Transverse colon (tissue), 4 donors: ENCODE data around the gene FAM170A. TPM values are rescaled to one million over a fixed set of nuclear protein-coding genes. Genes with fewer than 3 reads are reported as not detected.

ENCODE experiments used
- DNase-seq: peaks from one replicate; pipeline ENCODE4 v3.0.0-alpha.2; 2019
- H3K27ac ChIP-seq, 4 donors: fragments of 200-600 bp; sonication (generic); 2 replicates each; pipeline ENCODE4 v1.5.1; 2016 to 2018; ENCODE audit warnings: inconsistent platforms in 4 of 4
- H3K27me3 ChIP-seq: fragments of 200-600 bp; sonication (generic); 2 replicates; pipeline ENCODE4 v1.5.1; 2017; ENCODE audit warnings: inconsistent platforms
- H3K36me3 ChIP-seq, 4 donors: fragments of 200-600 bp; sonication (generic); 2 replicates each; pipeline ENCODE4 v1.5.1; 2017 to 2019; ENCODE audit warnings: inconsistent platforms in 4 of 4
- H3K4me1 ChIP-seq, 4 donors: fragments of 200-600 bp; sonication (generic); 2 replicates each; pipeline ENCODE4 v1.5.1; 2017 to 2020; ENCODE audit warnings: inconsistent platforms in 4 of 4
- H3K4me3 ChIP-seq, 4 donors: fragments of 200-600 bp; sonication (generic); 1 replicate in 1 of 4; 2 replicates in 3 of 4; pipeline versions ENCODE4 v1.5.1 to v1.6.1; 2017 to 2019; ENCODE audit warnings: inconsistent platforms in 4 of 4
- H3K9me3 ChIP-seq, 2 donors: fragments of 200-600 bp; sonication (generic); 2 replicates each; pipeline ENCODE4 v1.5.1; 2017 to 2019; ENCODE audit warnings: inconsistent platforms in 2 of 2
- EP300 ChIP-seq: sonication (generic); formaldehyde crosslinking; IDR thresholded peaks from one replicate; pipeline ENCODE4 v1.6.1; 2017; ENCODE audit warnings: antibody characterized with exemption, low read depth
- POLR2A ChIP-seq: fragments of 450-650 bp; IDR thresholded peaks from one replicate; pipeline ENCODE4 v1.6.1; 2016; ENCODE audit warnings: antibody characterized with exemption, mild to moderate bottlenecking, moderate library complexity
- POLR2AphosphoS5 ChIP-seq, 3 donors: sonication (generic); formaldehyde crosslinking; IDR thresholded peaks; one replicate each; pipeline ENCODE4 v1.6.1; 2016; ENCODE audit warnings: antibody characterized with exemption in 3 of 3
- WGBS, 2 donors: methylation state at CpG; one replicate each; pipeline ENCODE4 v1.1.5; 2018; ENCODE audit warnings: low coverage in 1 of 2; 5-methylcytosine and 5-hydroxymethylcytosine counted together
- in situ Hi-C, 4 donors: fragments of 200-750 bp; cut with MboI; loops; one replicate each; pipeline versions ENCODE4 v1.15.0 to v1.15.1; 2017; ENCODE audit warnings: low sequenced_read_pairs in 3 of 4, low pct_ligation_motif_present in 1 of 4, low pct_unique_long_range_greater_than_20kb in 1 of 4
- intact Hi-C: fragments of 100-400 bp; cut with DNase I; formaldehyde crosslinking; loops from one replicate; pipeline ENCODE4 v1.15.1; 2023; ENCODE audit warnings: low total_unique reads
- total RNA-seq, 4 donors: library from RNA; depleted of rRNA; stranded (reverse); fragments of >200 nt; gene quantifications; one replicate each; pipeline ENCODE4 v1.1.0, GENCODE V29; 2016
- TF ChIP-seq, protein P1 (sequence below), 5 experiments: fragments of 200-600 bp in 3 of 5; fragments of 450-650 bp in 2 of 5; sonication (generic) in 3 of 5; IDR thresholded peaks; 1 replicate in 2 of 5; 2 replicates in 3 of 5; pipeline ENCODE4 v1.5.1; 2016 to 2017; ENCODE audit warnings: antibody characterized with exemption in 5 of 5, inconsistent platforms in 3 of 5, mild to moderate bottlenecking in 2 of 5, moderate library complexity in 1 of 5

Gene FAM170A, protein sequence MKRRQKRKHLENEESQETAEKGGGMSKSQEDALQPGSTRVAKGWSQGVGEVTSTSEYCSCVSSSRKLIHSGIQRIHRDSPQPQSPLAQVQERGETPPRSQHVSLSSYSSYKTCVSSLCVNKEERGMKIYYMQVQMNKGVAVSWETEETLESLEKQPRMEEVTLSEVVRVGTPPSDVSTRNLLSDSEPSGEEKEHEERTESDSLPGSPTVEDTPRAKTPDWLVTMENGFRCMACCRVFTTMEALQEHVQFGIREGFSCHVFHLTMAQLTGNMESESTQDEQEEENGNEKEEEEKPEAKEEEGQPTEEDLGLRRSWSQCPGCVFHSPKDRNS
- total RNA-seq, result not detected

DNA sequence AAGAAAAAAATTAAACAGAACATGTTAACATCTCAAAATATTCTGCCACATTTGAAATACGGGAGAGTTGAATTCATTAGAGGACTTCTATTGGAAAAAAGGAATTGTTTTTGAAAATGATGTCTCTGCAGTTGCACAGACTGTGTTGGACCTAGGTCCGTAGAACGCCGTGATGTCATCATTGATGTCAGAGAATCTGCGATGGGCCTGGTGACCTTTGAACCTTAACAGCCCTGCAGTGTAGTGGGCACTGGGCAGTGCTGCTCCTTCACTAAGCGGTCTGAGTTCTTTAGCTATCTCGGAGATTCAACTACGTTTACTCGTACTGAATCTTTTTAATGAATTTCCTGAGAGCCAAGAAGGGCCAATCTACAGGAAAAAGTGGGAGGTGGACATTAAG lies at the start of gene FAM170A:
FAM170A (plus strand) TSS at position 220 of the 400 bp plus-strand sequence. CDS start 211 bp downstream, outside the sequence.
- WGBS, 2 donors, result 87 to 89% methylated on average over 4 to 9 of the region's 9 CpGs
- H3K27me3 ChIP-seq, result no peaks in the 10 kb centered on the region
- no peaks in the 10 kb centered on the region for H3K4me1 ChIP-seq
- TF ChIP-seq POLR2A, result no peak
- TF ChIP-seq POLR2AphosphoS5 (IDR thresholded peaks at IDR 0.05), result no peak
- no peak for TF ChIP-seq EP300
- TF ChIP-seq, protein P1, sequence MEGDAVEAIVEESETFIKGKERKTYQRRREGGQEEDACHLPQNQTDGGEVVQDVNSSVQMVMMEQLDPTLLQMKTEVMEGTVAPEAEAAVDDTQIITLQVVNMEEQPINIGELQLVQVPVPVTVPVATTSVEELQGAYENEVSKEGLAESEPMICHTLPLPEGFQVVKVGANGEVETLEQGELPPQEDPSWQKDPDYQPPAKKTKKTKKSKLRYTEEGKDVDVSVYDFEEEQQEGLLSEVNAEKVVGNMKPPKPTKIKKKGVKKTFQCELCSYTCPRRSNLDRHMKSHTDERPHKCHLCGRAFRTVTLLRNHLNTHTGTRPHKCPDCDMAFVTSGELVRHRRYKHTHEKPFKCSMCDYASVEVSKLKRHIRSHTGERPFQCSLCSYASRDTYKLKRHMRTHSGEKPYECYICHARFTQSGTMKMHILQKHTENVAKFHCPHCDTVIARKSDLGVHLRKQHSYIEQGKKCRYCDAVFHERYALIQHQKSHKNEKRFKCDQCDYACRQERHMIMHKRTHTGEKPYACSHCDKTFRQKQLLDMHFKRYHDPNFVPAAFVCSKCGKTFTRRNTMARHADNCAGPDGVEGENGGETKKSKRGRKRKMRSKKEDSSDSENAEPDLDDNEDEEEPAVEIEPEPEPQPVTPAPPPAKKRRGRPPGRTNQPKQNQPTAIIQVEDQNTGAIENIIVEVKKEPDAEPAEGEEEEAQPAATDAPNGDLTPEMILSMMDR (IDR thresholded peaks at IDR 0.05), result no peak
- in situ Hi-C loops (no loop called here), intact Hi-C loops (no loop called here)
- DNase-seq, result no peak
- H3K36me3 ChIP-seq, result no peaks in the 10 kb centered on the region
- H3K27ac ChIP-seq, result no peak within 1 kb of the TSS
- no peak within 1 kb of the TSS for H3K4me3 ChIP-seq
- no peaks in the 10 kb centered on the region for H3K9me3 ChIP-seq

DNA sequence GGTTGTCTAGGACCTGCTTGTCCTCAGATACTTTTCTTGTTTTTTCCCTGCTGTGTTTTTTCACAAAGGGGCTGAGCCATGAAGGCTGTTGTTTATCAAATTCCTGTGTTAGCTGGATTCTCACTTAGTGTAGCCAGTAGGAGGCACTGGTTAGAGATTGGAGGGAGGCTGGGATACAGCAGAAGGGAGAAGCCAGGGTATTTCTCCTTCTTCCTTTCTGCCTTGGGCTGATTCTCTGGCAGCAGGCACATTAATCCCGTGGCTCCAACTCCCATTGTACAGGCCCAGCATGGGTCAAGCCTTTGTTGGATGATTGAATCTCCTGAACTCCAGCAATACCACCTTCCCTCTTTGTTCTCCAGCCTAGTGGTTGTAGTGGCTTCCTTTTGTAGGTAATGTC lies 46.4 kb upstream of the FAM170A start:
- H3K36me3 ChIP-seq, result no peaks in the 10 kb centered on the region
- no peak for TF ChIP-seq POLR2AphosphoS5 (IDR thresholded peaks at IDR 0.05)
- TF ChIP-seq, protein P1 (IDR thresholded peaks at IDR 0.05), result no peak
- TF ChIP-seq EP300, result no peak
- TF ChIP-seq POLR2A, result no peak
- H3K9me3 ChIP-seq, result no peaks in the 10 kb centered on the region
- no peak overlapping the region for H3K27ac ChIP-seq
- intact Hi-C loops (no loop called here), in situ Hi-C loops (no loop called here)
- 69% methylated on average over 1 of the region's 1 CpG; no CpG with 5 or more reads in 1 of the 2 donors for WGBS, 2 donors
- no peak overlapping the region for H3K4me3 ChIP-seq
- H3K4me1 ChIP-seq, result no peaks in the 10 kb centered on the region
- H3K27me3 ChIP-seq, result no peaks in the 10 kb centered on the region
- DNase-seq, result no peak

DNA sequence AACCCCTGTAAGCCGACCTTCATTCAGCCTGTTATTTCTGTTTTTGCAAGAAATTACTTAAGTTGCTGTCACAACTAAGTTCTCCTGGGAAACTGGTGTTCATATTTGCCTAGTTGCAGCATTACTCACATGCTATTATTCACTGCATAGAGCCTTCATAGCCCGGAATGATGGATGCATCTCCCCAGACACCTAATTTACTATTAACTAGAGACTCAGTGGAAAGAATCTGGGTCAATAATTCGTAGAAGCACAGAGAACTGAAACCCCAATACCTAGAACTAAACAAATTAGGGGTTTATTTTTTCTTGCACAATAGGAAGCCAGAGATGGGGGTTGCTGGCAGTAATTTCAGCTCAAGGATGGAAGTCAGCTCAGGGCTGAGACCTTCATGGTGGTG lies 45.7 kb upstream of the FAM170A start:
- DNase-seq, result no peak
- WGBS, 2 donors, result 52 to 66% methylated on average over 2 to 3 of the region's 3 CpGs
- no peaks in the 10 kb centered on the region for H3K36me3 ChIP-seq
- TF ChIP-seq POLR2AphosphoS5 (IDR thresholded peaks at IDR 0.05) (no peak), POLR2A (no peak), EP300 (no peak)
- TF ChIP-seq, protein P1 (IDR thresholded peaks at IDR 0.05), result no peak
- no peaks in the 10 kb centered on the region for H3K27me3 ChIP-seq
- intact Hi-C loops, result no loop called here
- no peak overlapping the region for H3K27ac ChIP-seq
- in situ Hi-C loops, result no loop called here
- H3K4me3 ChIP-seq, result no peak overlapping the region
- no peaks in the 10 kb centered on the region for H3K4me1 ChIP-seq
- no peaks in the 10 kb centered on the region for H3K9me3 ChIP-seq

DNA sequence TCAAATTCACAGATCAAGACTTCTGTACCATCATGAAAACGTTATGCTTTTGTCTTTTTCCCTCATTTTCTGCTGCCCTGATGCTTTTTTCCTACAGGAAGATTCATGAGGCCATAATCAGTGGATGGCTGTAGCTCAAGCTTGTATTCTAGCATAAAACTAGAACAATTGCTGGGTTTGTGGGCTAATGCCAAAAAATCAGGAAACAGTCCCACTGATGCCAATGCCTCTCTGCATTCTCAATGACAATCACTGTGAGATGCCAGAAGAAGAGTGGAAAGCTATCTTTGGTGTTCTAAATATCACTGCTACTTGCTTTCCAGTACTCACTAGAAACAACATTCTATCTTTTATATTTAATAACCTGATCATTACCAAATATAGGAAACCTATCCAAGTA lies 33.3 kb upstream of the FAM170A start:
- 50 to 51% methylated on average over 1 of the region's 1 CpG for WGBS, 2 donors
- Histone ChIP-seq H3K4me1 (no peaks in the 10 kb centered on the region), H3K36me3 (no peaks in the 10 kb centered on the region), H3K4me3 (no peak overlapping the region), H3K9me3 (no peaks in the 10 kb centered on the region), H3K27ac (no peak overlapping the region), H3K27me3 (no peaks in the 10 kb centered on the region)
- intact Hi-C loops, result no loop called here
- no peak for DNase-seq
- TF ChIP-seq POLR2A (no peak), POLR2AphosphoS5 (IDR thresholded peaks at IDR 0.05) (no peak), EP300 (no peak)
- TF ChIP-seq, protein P1 (IDR thresholded peaks at IDR 0.05), result no peak
- in situ Hi-C loops, result no loop called here
